Activated CD4-positive, alpha-beta T cell treated with anti-CD3 and anti-CD28 coated beads, Interleukin-2, amount 50 U/mL, for 24 hours (primary cell): ENCODE results near the gene ARAP3.
"Not testable (repeated sequence)": the region's sequence is repeated elsewhere in the genome, so short reads cannot be mapped to it uniquely, and the experiment has no call there.

ENCODE experiments used
- DNase-seq, 2 donors: peaks; one replicate each; pipeline ENCODE4 v3.0.0-alpha.2; 2020; ENCODE audit warnings: low read depth in 1 of 2, low spot score in 1 of 2

Gene ARAP3

GRCh38 chr5:141681695-141682641 lies at the start of gene ARAP3:
Gene ARAP3, minus strand, starts transcription at chr5:141682230. Its CDS starts 1,744 bp downstream, at chr5:141680486.
- no peak for DNase-seq

GRCh38 chr5:141729387-141730006 lies 47.5 kb upstream of the ARAP3 start:
- no peak for DNase-seq

- no peak for DNase-seq
Measured at GRCh38 chr5:141725891-141726290, 43.9 kb upstream of the ARAP3 start.

DNA sequence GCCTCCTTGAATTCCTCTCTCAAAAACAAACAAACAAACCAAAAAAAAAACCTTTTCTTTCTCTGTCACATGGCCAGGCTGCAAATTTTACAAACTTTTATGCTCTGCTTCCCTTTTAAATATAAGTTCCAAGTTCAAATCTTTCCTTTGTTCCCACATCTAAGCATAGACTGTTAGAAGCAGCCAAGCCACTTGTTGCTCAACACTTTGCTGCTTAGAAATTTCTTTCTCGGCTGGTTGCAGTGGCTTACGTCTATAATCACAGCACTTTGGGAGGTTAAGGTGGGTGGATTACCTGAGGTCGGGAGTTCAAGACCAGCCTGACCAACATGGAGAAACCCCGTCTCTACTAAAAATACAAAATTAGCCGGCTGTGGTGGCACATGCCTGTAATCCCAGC lies 43.1 kb upstream of the ARAP3 start:
- DNase-seq = not testable (repeated sequence)

GRCh38 chr5:141722266-141722665 lies 40.2 kb upstream of the ARAP3 start:
- no peak for DNase-seq

- no peak for DNase-seq
Measured at GRCh38 chr5:141717043-141717442, 35.0 kb upstream of the ARAP3 start.

GRCh38 chr5:141716468-141716867 lies 34.4 kb upstream of the ARAP3 start:
- DNase-seq = no peak

DNA sequence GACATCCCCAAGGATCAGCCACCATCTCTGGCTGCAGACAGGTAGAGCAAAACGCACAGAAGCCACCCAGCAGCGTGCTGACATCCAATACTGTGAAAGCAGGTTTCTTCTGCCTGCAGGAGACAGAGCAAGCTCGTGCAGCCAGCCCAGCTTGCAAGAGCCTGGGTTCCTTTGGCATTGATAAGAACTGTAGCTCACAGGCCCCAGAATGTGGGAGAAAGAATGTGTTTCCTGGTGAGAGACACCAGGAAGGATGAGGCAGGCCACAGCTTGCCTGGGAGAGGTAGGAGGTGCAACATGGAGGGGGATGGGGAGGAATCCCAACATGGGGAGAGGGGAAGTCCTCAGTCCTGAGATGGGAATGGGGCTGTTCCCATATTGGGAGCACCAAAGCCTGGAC lies 34.0 kb upstream of the ARAP3 start:
- DNase-seq = no peak

- DNase-seq = no peak
Measured at GRCh38 chr5:141715346-141715905, 33.4 kb upstream of the ARAP3 start.

- DNase-seq = no peak
Measured at GRCh38 chr5:141714542-141715310, 32.7 kb upstream of the ARAP3 start.

- no peak for DNase-seq
Measured at GRCh38 chr5:141713616-141714309, 31.7 kb upstream of the ARAP3 start.

DNA sequence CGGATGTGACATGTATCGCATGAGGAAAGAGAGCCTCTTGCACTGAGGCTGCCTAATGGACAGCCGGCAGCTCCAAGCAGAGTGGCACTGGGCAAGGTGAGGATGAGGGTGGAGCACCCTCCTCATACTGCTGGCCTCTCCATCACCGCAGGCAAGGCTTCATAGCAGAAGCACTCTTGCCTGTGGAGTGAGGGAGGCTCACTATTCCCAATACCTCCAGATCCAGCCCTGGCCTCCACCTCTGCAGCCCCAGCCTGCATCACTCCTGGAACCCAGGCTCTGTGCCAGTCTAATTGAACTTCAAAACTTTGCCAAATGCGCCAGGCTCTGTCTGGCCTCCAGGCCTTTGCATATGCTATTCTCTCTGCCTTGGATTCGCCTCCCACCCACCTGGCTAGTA lies 29.7 kb upstream of the ARAP3 start:
- no peak for DNase-seq

DNA sequence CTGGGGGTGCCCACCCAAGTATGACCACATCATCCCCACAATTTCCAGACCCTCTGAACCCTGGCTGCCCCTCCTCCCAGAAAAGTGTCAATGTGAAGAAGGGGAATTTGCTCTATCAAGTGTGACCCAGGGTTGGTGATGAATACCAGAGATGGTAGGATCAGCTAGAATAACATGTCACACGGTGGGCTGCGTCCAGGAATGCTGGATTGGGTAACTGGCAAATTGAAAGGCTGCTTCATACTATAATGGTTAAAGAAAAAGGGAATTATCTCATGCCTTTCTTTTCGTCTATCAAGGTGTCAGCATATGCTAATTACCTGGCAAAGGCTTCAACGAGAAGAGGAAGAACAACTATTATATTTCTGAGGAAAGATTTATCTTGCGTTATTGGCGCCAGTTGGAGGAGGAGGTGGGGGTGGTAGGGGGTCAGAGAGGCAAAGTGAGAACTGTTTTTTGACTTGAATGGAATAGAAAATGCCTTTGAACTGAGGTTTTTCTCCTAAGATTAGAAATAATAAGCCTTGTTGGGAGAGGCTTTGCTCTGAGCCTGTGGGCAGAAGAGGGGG lies 27.8 kb upstream of the ARAP3 start:
- no peak for DNase-seq

DNA sequence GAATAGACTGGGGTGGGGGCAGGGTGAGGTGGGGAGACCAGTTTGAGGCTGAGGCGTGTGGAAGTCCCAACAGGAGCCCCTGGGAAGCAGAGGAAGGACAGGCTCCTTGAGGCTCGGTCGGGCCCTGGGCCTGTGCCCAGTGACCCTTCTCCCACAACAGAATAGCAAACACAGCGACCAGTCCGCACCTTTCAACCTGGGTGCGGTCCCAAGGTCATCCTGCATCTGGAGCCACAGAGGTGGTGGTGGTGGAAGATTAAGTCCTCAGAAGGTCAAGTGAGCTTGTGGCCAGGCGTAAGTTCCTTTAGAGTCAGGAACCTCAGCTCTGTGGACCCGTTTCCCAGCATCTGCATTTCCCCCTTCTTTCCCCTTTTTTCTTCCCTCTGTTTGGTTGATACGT lies 26.0 kb upstream of the ARAP3 start:
- no peak for DNase-seq

DNA sequence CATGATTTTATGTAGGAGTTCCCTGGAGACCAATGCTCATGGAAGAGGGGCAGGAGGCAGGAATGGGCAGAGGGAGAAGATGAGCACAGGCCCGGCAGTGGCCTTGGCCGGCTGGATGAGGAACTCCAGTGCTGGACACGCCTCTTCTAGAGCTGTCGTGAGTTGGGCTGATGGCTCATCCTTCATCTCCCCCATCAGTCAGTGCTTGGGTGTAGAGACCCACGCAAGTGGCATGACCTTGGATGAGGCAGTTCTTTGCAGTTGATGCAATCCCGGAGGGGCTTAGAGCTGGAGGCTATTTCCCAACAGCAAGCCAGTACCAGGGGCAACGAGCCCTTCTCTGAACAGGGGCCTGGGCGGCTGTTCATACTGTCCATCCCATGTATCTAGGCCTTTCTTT lies 25.5 kb upstream of the ARAP3 start:
- no peak for DNase-seq

- no peak for DNase-seq
Measured at GRCh38 chr5:141706121-141706520, 24.1 kb upstream of the ARAP3 start.

DNA sequence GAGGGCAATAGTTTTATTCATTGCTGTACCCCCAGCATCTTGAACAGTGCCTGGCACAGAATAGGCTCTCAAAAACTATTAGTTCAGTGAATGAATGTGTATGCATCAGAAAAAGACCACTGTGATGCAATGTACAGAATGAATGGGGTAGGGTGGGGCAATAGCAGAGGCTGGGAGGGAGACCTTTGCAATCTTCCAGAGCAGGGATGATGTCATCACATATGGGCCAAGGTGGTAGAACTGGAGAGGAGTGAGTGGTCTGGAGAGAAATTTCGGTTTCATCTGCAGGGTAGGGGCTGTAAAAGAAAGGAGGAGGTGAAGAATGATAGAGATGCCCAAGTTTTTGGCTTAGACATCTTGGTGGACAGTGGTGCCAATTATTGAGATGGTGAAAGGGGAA lies 23.4 kb upstream of the ARAP3 start:
- DNase-seq = no peak

DNA sequence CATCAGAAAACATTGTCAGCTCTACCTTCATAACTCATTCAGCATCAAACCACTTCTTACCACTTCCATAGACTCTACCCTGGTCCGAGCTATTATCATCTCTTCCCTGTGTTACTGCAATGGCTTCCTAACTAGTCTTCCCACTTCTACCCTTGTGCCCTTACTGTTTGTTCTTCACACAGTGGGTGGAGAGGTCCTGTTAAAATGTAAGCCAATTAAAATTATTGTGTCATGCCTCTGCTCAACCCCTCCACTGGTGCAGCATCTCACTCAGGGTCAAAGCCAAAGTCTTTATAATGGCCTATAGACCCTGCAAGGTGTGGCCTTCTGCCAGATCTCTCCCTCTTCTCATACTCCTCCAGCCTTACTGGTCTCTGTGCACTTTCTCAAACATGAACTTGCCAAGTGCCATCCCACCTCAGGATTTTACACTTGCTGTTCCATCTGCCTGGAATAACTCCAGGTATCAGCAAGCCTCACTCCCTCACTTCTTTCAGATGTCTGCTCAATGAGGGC lies 22.8 kb upstream of the ARAP3 start:
- no peak for DNase-seq

GRCh38 chr5:141703133-141703561 lies 21.1 kb upstream of the ARAP3 start:
- no peak for DNase-seq
